ENCODE results near the gene GNMT. TPM values are rescaled to one million over a fixed set of nuclear protein-coding genes. Genes with fewer than 3 reads are reported as not detected.
A peak's percentile ranks its signal among the peaks of the same experiment; 100 is the strongest.

The GNMT gene
- polyA plus RNA-seq (2011; rRNA removed): 0.12 TPM in 2 replicates
- polyA plus RNA-seq (2012; cell fraction: cytosol; rRNA removed): 0.23 and 0.24 TPM in 2 replicates
- 0.33 and 1.6 TPM in 2 replicates for polyA plus RNA-seq (2012; cell fraction: nucleus; rRNA removed)
- 0.23 to 0.32 TPM (median 0.31 TPM) in 3 replicates for polyA plus RNA-seq (2017; fragmentation: RNase III; extraction: RNeasy Plus Mini Kit Qiagen cat#74134 plus additional on column Dnase treatment)
- 0.25 TPM in 1 of 2 replicates, not detected in the other for polyA minus RNA-seq (2011; rRNA and poly(A)+ RNA removed)

GRCh38 chr6:42960243-42961019, at the start of gene GNMT:
GNMT (plus strand) TSS chr6:42960754; CDS start chr6:42960768, 14 bp downstream.
- no peak for TF ChIP-seq HDAC2 (IDR thresholded peaks at IDR 0.05)
- 0 out of 2 replicates have a peak, but pooled peaks have one; percentile 15 for TF ChIP-seq MAX (IDR thresholded peaks at IDR 0.05)
- CTCF ChIA-PET: interaction anchor here (0.9 to 1.4 kb wide), 2 partner anchors 15 to 184 kb away, joined by 3 read pairs; no protein-coding TSS in a partner anchor
- Histone ChIP-seq H3K27ac (peak within 1 kb of the TSS in 1 of 2 experiments; percentile 58; a peak in 2 of 6 replicates), H3K9me3 (no peaks in the 10 kb centered on the region), H3K4me1 (peaks cover 8% of the 10 kb centered on the region; the same call in 1 of the 3 replicates), H3K4me3 (peak within 1 kb of the TSS; percentile 38), H3K4me2 (peak within 1 kb of the TSS; percentile 95)
- FAIRE-seq (no peak), DNase-seq (ENCODE audit: low read depth in 1 of 2, low spot score in 1 of 2) (peak in 1 of 2 experiments; percentile 14), ATAC-seq (peak; percentile 79 to 81)
- 60% methylated on average over 10 of the region's 62 CpGs for WGBS (ENCODE audit: missing lambda C conversion rate)
- POLR2A ChIA-PET: no interaction called here

GRCh38 chr6:42911171-42912021, 49.2 kb upstream of the GNMT start:
- WGBS (ENCODE audit: missing lambda C conversion rate): 73% methylated on average over 25 of the region's 49 CpGs
- TF ChIP-seq POLR2A (IDR thresholded peaks at IDR 0.05; ENCODE audit: low read length) (no peak), HEYL (CRISPR knock-in tag; IDR thresholded peaks at IDR 0.05) (no peak), EHF (CRISPR knock-in tag; IDR thresholded peaks at IDR 0.05) (no peak), JUNB (IDR thresholded peaks at IDR 0.05) (no peak), HOXB13 (CRISPR knock-in tag; IDR thresholded peaks at IDR 0.05; ENCODE audit: low read depth) (no peak), CBX2 (IDR thresholded peaks at IDR 0.05; ENCODE audit: borderline replicate concordance, low read depth) (no peak), PHF8 (IDR thresholded peaks at IDR 0.05; ENCODE audit: borderline replicate concordance, low read depth) (no peak), E2F6 (IDR thresholded peaks at IDR 0.05; ENCODE audit: borderline replicate concordance, low read depth) (no peak), FOXS1 (CRISPR knock-in tag; IDR thresholded peaks at IDR 0.05) (no peak), CBX8 (IDR thresholded peaks at IDR 0.05) (no peak), HOXB5 (CRISPR knock-in tag; IDR thresholded peaks at IDR 0.05) (no peak), USF2 (IDR thresholded peaks at IDR 0.05) (no peak)
- Histone ChIP-seq H3K27ac (no peak overlapping the region), H3K4me2 (no peak overlapping the region), H3K4me1 (no peaks in the 10 kb centered on the region), H3K4me3 (no peak overlapping the region), H3K9me3 (no peaks in the 10 kb centered on the region)
- DNase-seq (ENCODE audit: low read depth in 1 of 2, low spot score in 1 of 2) (no peak), FAIRE-seq (no peak), ATAC-seq (no peak)
- ChIA-PET POLR2A (no interaction called here), CTCF (interaction anchor here (2.9 kb wide), 1 partner anchor 10 kb away, joined by 12 read pairs; no protein-coding TSS in a partner anchor)

GRCh38 chr6:42914546-42914945, 46.0 kb upstream of the GNMT start:
- no peak overlapping the region for H3K4me3 ChIP-seq
- WGBS (ENCODE audit: missing lambda C conversion rate): 41% methylated on average over 4 of the region's 4 CpGs
- H3K9me3 ChIP-seq: no peaks in the 10 kb centered on the region
- no peak for ATAC-seq
- no peak for TF ChIP-seq ZFP36 (IDR thresholded peaks at IDR 0.05; ENCODE audit: borderline replicate concordance, partially characterized antibody)
- H3K4me1 ChIP-seq: no peaks in the 10 kb centered on the region; the same call in 2 of the 3 replicates
- CTCF ChIA-PET: interaction anchor here (1.1 to 1.8 kb wide), 2 partner anchors 13 to 15 kb away, joined by 5 to 7 read pairs; no protein-coding TSS in a partner anchor
- no peak overlapping the region for H3K27ac ChIP-seq
- no peak for FAIRE-seq
- POLR2A ChIA-PET: no interaction called here
- H3K4me2 ChIP-seq: no peak overlapping the region
- no peak for DNase-seq (ENCODE audit: low read depth in 1 of 2, low spot score in 1 of 2)

Measured in A549 (cell line).